Frontal cortex (tissue), 4 donors: ENCODE results near the gene ITPRIPL2. TPM values are rescaled to one million over a fixed set of nuclear protein-coding genes. Genes with fewer than 3 reads are reported as not detected.

Source experiments
- DNase-seq, 2 donors: peaks; one replicate each; pipeline ENCODE4 v3.0.0; 2012; ENCODE audit warnings: low spot score in 2 of 2
- FAIRE-seq: peaks from 2 replicates; lab custom pipeline; 2012; peaks lifted over from hg19 to GRCh38; lab: Jason Lieb, UNC
- total RNA-seq: library from RNA; depleted of rRNA; stranded (reverse); fragments of >200 nt; gene quantifications from one replicate; pipeline ENCODE4 v1.2.3, GENCODE V29; 2014
- donor health status: control.
- donor health status: control.
- donor health status: control.

ITPRIPL2 gene
- total RNA-seq, 1 donor from 2014 or later = 3.3 TPM

DNA sequence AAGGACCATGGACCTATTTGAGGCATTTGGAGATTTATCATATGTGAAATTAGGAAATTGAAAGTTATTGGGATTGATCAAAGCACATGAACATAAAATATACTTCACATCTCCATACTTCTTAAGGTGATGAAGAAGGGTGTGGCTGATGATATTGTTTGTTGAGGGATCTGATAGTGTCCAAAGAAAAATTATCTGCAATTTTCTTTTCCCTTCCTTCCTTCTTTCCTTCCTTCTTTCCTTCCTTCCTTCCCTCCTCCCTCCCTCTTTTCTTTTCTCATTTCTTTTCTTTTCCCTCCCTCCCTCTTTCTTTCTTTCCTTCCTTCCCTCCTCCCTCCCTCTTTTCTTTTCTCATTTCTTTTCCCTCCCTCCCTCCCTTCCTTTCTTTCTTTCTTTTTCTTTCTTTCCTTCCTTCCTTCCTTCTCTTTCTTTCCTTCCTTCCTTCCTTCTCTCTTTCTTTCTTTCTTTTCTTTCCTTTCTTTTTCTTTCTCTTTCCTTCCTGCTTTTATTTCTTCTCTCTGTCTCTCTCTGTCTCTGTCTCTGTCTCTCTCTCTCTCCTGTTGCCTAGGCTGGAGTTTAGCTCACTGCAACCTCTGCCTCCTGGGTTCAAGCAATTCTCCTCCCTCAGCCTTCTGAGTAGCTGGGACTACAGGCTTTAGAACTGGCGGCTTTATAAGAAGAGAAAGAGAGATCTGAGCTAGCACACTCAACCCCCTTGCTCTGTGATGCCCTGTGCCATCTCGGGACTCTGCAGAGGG, 20.9 kb upstream of the ITPRIPL2 start:
- DNase-seq (no peak), FAIRE-seq (no peak)

DNA sequence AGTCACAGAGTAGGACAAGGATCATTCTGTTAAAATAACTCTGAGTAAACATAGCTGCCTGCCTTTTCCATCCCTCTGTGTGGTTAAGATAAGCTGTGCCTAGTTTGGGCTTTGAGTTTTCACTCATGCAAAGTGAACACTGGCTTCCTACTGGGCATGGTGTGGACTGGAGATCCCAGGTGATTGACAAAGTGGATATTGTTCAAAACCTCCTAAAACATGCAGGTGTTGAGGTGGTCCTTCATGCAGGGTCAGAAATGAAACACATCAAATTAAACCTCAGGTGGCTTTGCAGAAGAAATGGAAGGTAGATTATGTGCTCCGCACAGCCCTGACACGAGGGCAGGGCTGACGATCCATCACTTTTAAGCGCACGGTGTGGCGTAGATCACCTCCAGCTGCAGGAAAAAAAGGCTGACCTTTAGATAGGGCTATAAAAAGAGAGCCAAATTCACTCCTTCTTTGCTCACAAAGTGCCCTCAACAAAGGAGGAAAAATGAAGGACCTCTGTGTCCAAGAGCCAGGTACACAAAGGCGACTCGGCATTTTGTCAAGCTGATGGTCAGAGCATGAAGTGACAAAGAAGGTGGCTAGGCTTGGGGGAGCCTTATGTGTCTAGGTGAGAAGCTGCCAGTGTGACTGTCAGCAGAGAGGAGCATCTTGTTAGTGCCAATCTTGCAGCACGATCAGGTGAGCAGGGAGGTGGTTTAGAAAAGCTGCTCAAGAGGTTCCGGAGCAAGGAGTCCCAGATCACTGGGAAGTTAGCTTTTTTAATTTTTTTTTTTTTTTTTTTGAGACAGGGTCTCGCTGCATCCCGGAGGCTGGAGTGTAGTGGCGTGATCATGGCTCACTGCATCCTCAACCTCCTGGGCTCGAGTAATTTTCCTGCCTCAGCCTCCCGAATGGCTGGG, 19.9 kb upstream of the ITPRIPL2 start:
- FAIRE-seq = no peak
- no peak for DNase-seq

DNA sequence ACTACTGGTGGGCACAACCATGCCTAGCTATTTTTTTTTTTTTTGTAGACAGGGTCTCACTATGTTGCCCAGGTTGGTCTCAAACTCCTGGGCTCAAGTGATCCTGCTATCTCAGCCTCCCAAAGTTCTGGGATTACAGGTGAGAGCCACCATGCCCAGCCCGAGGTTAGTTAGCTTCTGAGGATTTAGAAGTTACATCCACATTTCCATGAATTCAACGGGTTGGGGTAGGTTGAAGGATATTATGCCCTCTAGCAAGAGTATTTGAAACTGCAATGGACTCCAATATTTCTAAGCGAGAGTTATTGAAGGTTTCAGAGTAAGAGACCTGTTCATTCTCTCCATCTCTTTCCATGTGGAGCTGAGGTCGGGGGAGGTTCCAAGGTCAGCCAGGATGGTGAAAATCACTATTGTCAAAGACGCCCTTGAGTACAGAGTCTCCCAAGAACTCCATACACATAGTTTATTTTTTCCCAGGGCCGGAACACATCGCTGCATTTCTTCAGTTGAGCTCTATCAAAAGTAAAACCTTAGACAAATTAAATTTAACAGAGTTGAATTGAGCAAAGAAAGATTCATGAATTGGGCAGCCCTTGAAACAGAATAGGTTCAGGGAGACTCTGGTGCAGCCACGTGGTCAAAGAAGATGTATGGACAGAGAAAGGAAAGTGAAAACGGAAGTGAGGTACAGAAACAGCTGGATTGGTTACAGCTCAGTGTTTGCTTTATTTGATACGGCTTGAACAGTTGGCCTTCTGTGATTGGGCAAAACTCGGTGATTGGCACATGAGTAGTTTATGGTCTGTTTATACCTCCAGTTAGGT, 19.0 kb upstream of the ITPRIPL2 start:
- no peak for DNase-seq
- FAIRE-seq = no peak

DNA sequence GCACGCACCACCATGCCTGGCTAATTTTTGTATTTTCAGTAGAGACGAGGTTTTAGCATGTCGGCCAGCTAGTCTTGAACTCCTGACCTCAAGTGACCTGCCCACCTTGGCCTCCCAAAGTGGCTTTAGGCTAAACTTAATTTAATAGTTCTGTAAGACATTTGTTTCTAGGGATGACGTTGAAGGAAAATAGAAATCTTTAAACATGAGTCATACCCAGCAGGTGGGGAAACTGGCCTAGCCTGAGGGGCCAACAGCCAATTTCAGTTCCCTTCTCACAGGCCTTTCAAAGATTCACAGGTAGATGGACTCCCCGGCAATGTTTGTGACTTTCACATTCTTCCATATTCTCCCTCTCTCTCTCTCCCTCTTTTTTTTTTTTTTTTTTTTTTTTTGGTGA, 18.1 kb upstream of the ITPRIPL2 start:
- FAIRE-seq = no peak
- no peak for DNase-seq

DNA sequence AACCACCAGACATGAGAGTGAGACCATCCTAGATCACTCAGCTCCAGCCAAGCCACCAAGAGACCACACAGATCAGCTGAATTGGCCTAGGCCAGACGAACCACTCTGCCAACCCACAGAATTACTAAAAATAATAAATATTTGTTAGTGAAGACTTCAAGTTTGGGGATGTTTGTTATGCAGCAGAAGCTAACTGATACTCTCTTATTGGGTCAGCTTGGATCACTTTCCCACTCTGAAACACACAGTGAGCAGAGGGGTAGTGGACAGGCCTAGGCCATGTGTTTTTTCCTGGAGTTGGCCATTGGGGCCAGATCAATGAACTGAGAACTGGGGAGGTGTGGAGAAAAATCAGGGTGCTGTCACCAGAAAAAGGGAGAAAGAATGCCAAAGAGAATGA, 15.6 kb upstream of the ITPRIPL2 start:
- no peak for FAIRE-seq
- DNase-seq = no peak

DNA sequence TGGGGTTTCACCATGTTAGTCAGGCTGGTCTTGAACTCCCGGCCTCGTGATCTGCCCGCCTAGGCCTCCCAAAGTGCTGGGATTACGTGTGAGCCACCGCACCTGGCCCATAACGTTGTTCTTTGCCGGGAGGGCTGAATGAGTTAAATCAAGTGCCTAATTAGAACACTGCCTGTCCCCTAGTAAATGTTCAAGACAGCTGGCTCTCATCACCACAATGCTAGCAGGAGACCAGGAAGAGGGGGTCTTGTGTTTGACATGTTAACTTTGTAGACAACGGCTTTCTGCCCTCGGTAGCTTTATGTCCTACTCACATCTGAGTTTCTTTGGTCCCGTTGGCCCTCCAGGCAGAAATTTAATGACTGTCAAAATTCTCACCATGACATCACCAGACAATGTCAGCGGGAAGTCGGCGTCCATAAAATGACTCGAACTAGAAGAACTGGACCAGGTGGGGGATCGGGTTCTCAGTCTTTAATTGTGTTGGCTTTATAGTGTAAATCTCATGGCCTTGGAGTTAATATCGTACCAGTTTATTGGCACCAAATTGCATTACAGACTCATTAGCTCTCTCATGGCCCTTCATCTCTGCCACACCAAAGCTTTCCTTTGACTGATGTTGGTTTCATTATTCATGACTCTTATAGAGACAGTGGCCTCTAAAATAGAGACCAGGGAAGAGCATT, 11.4 kb upstream of the ITPRIPL2 start:
- DNase-seq (no peak), FAIRE-seq (no peak)

DNA sequence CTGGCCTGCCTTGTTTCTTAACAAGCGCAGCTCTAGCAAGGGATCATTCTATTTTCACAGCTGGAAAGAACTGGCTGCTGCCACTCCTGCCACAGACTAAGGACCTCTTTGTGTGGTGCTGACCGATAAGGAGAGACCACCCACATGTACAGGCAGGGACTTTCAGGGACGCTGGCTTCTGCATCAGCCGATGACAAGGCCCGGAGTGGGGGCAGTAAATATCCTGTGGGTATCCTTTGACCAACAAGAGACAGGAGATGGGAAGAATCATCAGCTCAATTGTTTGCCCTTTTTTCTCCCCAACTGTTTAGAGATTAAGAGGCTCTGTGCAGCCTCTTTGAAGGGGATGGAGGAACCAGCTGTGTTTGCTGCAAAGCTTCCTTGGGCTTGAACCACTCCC, 9.2 kb upstream of the ITPRIPL2 start:
- DNase-seq (no peak), FAIRE-seq (no peak)

DNA sequence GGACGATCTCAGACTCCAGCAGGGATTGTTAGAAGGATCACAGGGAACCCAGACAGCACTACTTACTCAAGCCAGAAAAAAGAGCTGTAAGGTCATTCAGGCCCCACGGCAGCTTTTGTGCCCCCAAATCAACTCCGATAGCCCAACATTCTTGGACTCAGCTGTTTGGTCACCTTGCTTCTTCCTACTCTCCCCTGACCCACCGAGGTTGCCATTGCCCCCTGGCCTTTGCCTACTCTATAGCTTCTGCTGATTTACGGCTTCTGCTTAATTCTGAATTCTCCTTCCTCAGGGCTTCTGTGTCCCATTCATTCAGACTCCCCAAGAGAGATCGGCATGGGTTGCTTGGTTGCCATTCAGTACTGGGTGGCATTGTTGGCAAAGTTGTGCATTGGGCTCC, 8.6 kb upstream of the ITPRIPL2 start:
- FAIRE-seq (no peak), DNase-seq (no peak)

DNA sequence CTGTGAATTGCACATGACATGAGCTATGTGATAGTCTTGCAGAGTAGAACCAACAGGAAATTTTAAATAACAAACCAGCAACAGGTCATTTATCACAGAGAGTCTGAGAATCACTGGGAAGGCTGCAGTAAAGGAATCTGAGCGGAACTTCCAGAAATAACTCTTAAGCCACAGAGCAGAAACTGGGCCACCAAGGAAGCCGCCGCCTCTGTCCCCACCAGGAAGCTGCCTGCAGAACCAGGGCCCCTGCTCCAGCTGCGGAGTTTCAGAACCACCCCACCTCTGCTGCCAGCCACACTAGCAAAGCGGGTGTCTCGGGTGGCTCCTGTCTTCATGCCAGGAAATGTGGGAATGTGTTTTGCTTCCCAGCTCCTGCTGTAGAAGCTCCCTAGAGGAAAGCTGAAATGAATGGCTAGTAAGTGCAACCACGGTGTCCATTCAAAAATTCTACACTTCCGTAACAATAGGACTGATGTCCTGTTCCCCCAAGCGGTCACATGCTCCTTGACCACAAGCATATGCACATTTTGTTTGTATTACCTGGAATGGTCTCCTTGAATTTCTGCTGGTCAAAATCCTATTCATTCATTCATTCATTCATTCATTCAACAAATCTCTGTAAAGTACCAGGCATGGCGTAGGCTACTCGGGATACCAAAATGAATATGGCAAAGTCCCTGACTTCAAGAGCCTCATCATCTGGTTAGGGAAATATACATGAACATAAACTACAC, 7.7 kb upstream of the ITPRIPL2 start:
- FAIRE-seq = no peak
- DNase-seq = no peak

DNA sequence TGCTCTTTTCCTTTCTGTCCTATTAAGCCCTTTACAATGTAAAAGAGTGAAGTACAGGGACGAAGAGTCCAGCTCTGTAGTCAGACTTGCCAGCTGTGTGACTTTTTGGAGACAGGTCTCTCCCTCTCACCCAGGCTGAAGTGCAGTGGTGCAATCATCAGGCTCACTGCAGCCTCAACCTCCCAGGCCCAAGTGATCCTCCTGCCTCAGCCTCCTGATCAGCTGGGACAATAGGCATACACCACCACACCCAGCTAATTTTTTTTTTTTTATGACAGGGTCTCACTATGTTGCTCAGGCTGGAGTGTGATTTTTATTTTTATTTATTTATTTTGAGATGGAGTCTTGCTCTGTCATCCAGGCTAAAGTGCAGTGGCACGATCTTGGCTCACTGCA, 7.1 kb upstream of the ITPRIPL2 start:
- FAIRE-seq = no peak

DNA sequence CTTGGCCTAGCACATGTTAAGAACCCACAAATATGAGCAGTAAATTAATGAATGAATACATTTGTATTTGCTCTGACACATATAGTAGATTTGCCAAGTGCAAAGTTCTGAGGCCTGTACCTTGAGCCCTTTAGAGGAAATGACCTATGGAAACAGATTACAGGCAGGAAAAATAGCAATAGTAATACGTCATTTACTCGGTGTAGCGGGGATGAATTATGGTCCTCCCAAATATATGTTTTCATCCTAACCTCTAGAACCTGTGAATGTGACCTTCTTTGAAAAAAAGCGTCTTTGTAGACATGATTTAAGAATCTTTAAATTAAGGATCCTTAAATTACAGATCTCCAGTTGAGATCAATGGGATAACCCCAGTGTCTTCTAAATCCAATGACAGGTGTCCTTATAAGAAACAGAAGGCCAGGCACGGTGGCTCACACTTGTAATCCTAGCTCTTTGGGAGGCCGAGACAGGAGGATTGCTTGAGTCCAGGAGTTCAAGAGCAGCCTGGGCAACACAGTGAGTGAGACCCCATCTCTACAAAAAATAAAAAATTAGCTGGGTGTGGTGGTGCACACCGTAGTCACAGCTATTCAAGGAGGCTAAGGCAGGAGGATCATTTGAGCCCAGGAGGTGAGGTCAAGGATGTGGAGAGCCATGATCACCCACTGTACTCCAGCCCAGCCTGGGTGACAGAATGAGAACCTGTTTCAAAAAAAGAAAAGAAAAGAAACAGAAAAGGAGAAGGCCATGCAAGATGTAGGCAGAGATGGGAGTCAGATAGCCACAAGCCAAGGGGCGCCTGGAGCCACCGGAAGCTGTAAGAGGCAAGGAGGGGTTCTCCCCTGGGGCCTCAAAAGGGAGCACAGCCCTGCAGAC, 5.1 kb upstream of the ITPRIPL2 start:
- FAIRE-seq (no peak), DNase-seq (no peak)

More for the DNA sequence above, 7.1 kb upstream of the ITPRIPL2 start:
- DNase-seq = no peak

DNA sequence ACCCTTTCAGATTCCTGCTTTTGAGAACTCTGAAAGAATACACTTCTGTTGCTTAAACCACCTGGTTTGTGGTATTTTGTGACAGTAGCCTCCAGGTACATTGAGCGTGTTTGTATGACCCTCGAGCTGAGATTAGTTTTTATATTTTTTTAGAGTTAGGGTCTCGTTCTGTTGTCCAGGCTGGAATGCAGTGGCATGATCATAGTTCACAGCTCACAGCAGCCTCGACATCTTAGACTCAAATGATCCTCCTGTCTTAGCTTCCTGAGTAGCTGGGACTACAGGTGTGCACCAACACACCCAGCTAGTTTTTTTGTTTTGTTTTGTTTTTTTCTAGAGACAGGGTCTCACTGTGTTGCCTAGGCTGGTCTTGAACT, 4.5 kb upstream of the ITPRIPL2 start:
- no peak for FAIRE-seq
- DNase-seq = no peak

DNA sequence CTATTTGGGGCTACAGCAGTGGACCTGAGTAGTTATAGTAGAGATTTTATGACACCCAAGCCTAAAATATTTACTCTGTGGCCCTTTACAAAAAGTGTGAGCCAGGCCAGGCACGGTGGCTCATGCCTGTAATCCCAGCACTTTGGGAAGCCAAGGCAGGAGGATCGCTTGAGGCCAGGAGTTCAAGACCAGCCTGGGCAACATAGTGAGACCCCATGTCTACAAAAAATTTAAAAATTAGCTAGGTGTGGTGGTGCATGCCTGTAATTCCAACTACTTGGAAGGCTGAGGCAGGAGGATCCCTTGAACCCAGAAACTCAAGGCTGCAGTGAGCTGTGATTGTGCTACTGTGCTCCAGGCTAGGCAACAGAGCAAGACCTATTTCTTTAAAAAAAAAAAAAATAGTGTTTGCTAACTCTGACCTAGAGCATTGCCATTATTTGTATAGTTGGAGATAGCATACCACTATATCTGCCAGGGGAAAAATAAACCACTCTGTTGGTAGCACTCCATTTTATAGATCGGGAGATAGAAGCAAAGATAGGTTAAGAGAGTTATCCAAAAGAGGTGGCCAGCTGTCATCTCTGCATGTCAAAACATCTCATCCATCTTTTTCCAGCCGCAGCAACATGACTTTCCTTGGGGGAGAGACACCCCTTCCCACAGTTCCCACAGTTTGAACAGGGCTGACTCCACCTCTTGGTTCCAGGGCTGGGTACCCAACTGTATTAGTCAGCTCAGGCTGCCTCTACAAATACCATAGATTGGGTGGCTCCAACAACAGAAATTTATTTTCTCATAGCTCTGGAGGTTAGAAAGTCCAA, 3.0 kb upstream of the ITPRIPL2 start:
- DNase-seq (no peak), FAIRE-seq (no peak)

DNA sequence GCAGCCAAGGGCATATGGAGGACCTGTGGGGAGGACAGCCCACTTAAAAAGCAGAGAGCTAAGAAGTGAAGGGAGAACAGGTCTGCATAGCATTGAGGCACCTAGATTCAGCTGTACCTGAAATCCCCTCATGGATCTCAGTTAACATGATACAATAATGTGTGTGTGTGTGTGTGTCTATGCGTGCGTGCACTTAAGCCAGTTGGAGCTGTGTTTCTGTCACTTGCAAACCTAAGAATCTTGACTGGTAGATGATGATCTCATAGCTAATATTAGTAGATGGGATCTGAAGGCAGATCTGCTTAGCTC, 1.7 kb upstream of the ITPRIPL2 start:
- FAIRE-seq = no peak
- DNase-seq = no peak

DNA sequence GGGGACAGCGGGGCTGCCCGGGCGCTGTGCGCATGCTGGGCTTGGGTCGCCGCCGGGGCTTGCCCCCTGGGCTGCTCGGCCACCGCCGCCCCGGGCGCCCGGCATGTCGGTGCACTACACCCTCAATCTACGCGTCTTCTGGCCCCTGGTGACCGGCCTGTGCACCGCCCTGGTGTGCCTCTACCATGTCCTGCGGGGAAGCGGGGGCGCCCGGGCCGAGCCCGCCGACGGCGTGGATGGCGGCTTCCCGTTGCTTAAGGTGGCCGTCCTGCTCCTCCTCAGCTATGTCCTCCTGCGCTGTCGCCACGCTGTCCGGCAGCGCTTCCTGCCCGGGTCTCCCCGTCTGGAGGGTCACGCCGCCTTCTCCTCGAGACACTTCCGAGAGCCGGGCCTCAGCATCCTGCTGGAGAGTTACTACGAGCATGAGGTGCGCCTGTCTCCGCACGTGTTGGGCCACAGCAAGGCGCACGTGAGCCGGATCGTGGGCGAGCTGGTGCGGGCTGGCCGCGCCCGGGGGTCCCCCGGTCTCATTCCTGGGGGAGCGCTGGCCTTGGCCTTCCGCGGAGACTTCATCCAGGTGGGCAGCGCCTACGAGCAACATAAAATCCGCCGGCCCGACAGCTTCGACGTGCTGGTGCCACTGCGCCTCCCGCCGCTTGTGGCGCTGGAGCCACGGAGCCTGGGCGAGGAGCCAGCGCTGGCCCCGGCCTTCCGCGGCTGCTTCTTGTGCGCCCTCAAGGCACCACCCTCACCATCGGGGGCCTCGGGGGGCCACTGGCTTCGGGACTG, 789 bp downstream of the ITPRIPL2 start:
- FAIRE-seq = no peak

DNA sequence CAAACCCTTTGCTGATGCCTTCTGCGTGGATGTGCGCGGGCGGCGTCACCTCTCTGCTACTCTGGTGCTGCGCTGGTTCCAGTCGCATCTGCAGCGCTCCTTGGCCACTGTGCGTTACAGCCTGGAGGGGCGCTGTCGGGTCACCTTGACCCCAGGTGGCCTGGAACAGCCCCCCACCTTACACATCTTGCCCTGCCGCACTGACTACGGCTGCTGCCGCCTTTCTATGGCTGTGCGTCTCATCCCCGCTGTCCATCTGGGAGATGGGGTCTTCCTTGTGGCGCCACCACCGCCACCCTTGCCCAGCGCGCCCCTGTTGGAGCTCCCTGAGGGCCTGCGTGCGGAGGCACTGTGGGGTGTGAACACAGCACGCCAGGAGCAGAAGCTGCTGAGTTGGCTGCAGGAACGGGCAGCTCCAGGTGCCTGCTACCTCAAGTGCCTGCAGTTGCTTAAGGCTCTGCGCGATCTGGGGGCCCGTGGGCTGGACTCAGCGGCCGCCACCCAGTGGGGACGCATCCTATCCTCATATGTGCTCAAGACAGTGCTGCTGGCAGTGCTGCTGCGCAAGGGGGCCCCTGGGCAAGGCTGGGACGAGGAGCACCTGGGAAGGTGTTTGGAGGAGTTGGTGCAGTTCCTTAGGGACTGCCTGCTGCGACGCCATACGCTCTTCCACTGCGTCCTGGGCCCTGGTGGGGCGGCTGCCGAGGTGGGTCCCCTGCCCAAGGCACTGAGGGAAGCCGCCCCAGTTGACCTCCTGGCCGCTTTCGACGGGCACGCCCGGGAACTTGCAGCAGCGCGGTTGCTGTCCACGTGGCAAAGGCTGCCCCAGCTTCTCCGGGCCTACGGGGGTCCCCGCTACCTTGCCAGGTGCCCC, 1.6 kb downstream of the ITPRIPL2 start:
- no peak for FAIRE-seq
- no peak for DNase-seq

More for the DNA sequence above, 789 bp downstream of the ITPRIPL2 start:
- DNase-seq = peak in 1 of 2 donors; percentile 46
